ENCODE measurements around the gene CAMTA1.

Gene CAMTA1

DNA sequence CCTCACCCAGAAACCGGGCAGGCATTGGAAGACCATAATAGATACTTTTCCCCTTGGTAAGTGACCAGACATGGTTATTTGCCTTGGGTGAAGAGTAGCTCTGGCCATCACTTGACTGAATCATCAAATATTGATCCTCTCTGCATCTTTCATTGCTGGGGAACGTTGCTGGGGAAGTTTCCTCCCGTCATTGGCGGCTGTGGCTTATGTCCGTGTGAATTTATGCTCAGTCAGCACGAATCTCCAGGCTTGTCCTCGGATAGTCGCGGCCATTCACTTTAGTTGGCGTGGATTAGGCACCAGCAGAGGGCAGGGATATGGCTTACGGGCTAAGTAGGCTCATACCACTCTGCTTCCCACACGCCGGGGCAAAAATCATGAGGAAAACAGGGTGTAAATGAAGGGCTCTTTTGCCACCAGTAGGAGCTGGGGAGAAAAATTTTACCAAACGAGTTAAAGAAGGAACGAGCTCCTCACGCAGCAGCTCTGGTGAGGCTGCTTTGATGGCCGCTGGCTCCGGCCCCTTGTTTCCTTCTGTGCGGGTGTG lies 473.4 kb downstream of the CAMTA1 start:
- WGBS (ENCODE audit: extremely low coverage, insufficient coverage, insufficient read length), result no CpG with 5 or more reads among the region's 19 CpGs

DNA sequence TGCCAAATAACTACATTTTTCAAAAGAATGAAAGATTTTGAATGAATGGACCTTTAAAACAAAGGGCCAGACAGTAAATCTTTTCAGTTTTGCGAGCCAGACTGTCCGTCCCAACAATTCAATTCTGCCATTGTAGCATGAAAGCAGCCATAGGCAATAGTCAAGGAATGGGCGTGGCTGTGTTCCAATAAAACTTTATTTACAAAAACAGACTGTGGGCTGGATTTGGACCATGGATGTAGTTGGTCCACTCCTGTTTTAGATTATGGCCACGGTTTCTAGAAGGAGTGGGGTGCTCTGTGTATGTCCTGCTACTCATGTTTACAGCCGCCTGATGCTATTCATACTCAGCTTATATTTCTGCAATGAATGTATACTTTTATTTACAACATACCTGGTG lies 474.7 kb downstream of the CAMTA1 start:
- no peaks in the 10 kb centered on the region for H3K27me3 ChIP-seq (ENCODE audit: insufficient read depth, low read length)
- no peak overlapping the region for H4K91ac ChIP-seq (ENCODE audit: low read depth, low read length)
- no peak overlapping the region for H2BK5ac ChIP-seq (ENCODE audit: low read depth, low read length, poor library complexity)
- WGBS (ENCODE audit: extremely low coverage, insufficient coverage, insufficient read length), result no CpG with 5 or more reads among the region's 5 CpGs
- no peaks in the 10 kb centered on the region for H3K4me1 ChIP-seq (ENCODE audit: control insufficient read depth in 1 of 2, insufficient read depth in 2 of 2, low read length in 2 of 2)
- H2BK120ac ChIP-seq (ENCODE audit: insufficient read depth, low read length, poor library complexity), result no peak overlapping the region
- no peak overlapping the region for H3K23ac ChIP-seq (ENCODE audit: low read length)
- no peak overlapping the region for H3K4me3 ChIP-seq (ENCODE audit: low read depth, low read length)
- DNase-seq, result no peak
- H3K79me2 ChIP-seq (ENCODE audit: control insufficient read depth, insufficient read depth, low read length, poor library complexity), result no peaks in the 10 kb centered on the region
- no peak overlapping the region for H3K27ac ChIP-seq (ENCODE audit: low read depth, low read length)
- no peak overlapping the region for H3K9ac ChIP-seq (ENCODE audit: low read length)
- no peak overlapping the region for H4K8ac ChIP-seq (ENCODE audit: low read depth, low read length)
- no peak overlapping the region for H3K18ac ChIP-seq (ENCODE audit: low read length)
- no peak overlapping the region for H3K4ac ChIP-seq (ENCODE audit: low read depth, low read length)
- H3K79me1 ChIP-seq (ENCODE audit: low read length), result no peaks in the 10 kb centered on the region
- no peak overlapping the region for H3K14ac ChIP-seq (ENCODE audit: low read length)
- H3K36me3 ChIP-seq (ENCODE audit: control insufficient read depth in 1 of 2, insufficient read depth in 2 of 2, low read length in 2 of 2), result no peaks in the 10 kb centered on the region
- H4K12ac ChIP-seq (ENCODE audit: low read depth, low read length), result no peak overlapping the region
- H3K4me2 ChIP-seq (ENCODE audit: low read length), result no peak overlapping the region
- H2BK12ac ChIP-seq (ENCODE audit: low read length), result no peak overlapping the region
- no peak overlapping the region for H2AK5ac ChIP-seq (ENCODE audit: low read length)
- no peaks in the 10 kb centered on the region for H3K9me3 ChIP-seq (ENCODE audit: insufficient read depth, low read depth, low read length)
- H2AFZ ChIP-seq (ENCODE audit: insufficient read depth, low read length, poor library complexity), result no peak overlapping the region

More for the DNA sequence above, 473.4 kb downstream of the CAMTA1 start:
- no peaks in the 10 kb centered on the region for H3K79me1 ChIP-seq (ENCODE audit: low read length)
- no peak overlapping the region for H3K4me2 ChIP-seq (ENCODE audit: low read length)
- H2AFZ ChIP-seq (ENCODE audit: insufficient read depth, low read length, poor library complexity), result no peak overlapping the region
- H3K9ac ChIP-seq (ENCODE audit: low read length), result no peak overlapping the region
- H2BK12ac ChIP-seq (ENCODE audit: low read length), result no peak overlapping the region
- H2AK5ac ChIP-seq (ENCODE audit: low read length), result no peak overlapping the region
- no peak overlapping the region for H3K27ac ChIP-seq (ENCODE audit: low read depth, low read length)
- H3K36me3 ChIP-seq (ENCODE audit: control insufficient read depth in 1 of 2, insufficient read depth in 2 of 2, low read length in 2 of 2), result no peaks in the 10 kb centered on the region
- no peak overlapping the region for H4K8ac ChIP-seq (ENCODE audit: low read depth, low read length)
- no peak overlapping the region for H3K23ac ChIP-seq (ENCODE audit: low read length)
- DNase-seq, result no peak
- no peak overlapping the region for H3K4me3 ChIP-seq (ENCODE audit: low read depth, low read length)
- H3K9me3 ChIP-seq (ENCODE audit: insufficient read depth, low read depth, low read length), result no peaks in the 10 kb centered on the region
- no peak overlapping the region for H4K12ac ChIP-seq (ENCODE audit: low read depth, low read length)
- no peak overlapping the region for H2BK120ac ChIP-seq (ENCODE audit: insufficient read depth, low read length, poor library complexity)
- no peak overlapping the region for H3K18ac ChIP-seq (ENCODE audit: low read length)
- no peak overlapping the region for H3K14ac ChIP-seq (ENCODE audit: low read length)
- H4K91ac ChIP-seq (ENCODE audit: low read depth, low read length), result no peak overlapping the region
- no peak overlapping the region for H3K4ac ChIP-seq (ENCODE audit: low read depth, low read length)
- no peaks in the 10 kb centered on the region for H3K4me1 ChIP-seq (ENCODE audit: control insufficient read depth in 1 of 2, insufficient read depth in 2 of 2, low read length in 2 of 2)
- H3K27me3 ChIP-seq (ENCODE audit: insufficient read depth, low read length), result no peaks in the 10 kb centered on the region
- no peaks in the 10 kb centered on the region for H3K79me2 ChIP-seq (ENCODE audit: control insufficient read depth, insufficient read depth, low read length, poor library complexity)
- H2BK5ac ChIP-seq (ENCODE audit: low read depth, low read length, poor library complexity), result no peak overlapping the region

GRCh38 chr1:7261490-7261889 lies 476.2 kb downstream of the CAMTA1 start:
- no peaks in the 10 kb centered on the region for H3K36me3 ChIP-seq (ENCODE audit: control insufficient read depth in 1 of 2, insufficient read depth in 2 of 2, low read length in 2 of 2)
- no peak overlapping the region for H3K9ac ChIP-seq (ENCODE audit: low read length)
- no peak overlapping the region for H3K18ac ChIP-seq (ENCODE audit: low read length)
- no peak overlapping the region for H2BK5ac ChIP-seq (ENCODE audit: low read depth, low read length, poor library complexity)
- no peak overlapping the region for H4K91ac ChIP-seq (ENCODE audit: low read depth, low read length)
- no peak for DNase-seq
- WGBS (ENCODE audit: extremely low coverage, insufficient coverage, insufficient read length), result no CpG with 5 or more reads among the region's 8 CpGs
- H2BK12ac ChIP-seq (ENCODE audit: low read length), result no peak overlapping the region
- no peak overlapping the region for H2AFZ ChIP-seq (ENCODE audit: insufficient read depth, low read length, poor library complexity)
- H3K79me2 ChIP-seq (ENCODE audit: control insufficient read depth, insufficient read depth, low read length, poor library complexity), result no peaks in the 10 kb centered on the region
- no peak overlapping the region for H3K27ac ChIP-seq (ENCODE audit: low read depth, low read length)
- no peaks in the 10 kb centered on the region for H3K27me3 ChIP-seq (ENCODE audit: insufficient read depth, low read length)
- no peak overlapping the region for H4K8ac ChIP-seq (ENCODE audit: low read depth, low read length)
- no peaks in the 10 kb centered on the region for H3K9me3 ChIP-seq (ENCODE audit: insufficient read depth, low read depth, low read length)
- H2BK120ac ChIP-seq (ENCODE audit: insufficient read depth, low read length, poor library complexity), result no peak overlapping the region
- no peaks in the 10 kb centered on the region for H3K79me1 ChIP-seq (ENCODE audit: low read length)
- H4K12ac ChIP-seq (ENCODE audit: low read depth, low read length), result no peak overlapping the region
- H3K14ac ChIP-seq (ENCODE audit: low read length), result no peak overlapping the region
- no peak overlapping the region for H3K4me3 ChIP-seq (ENCODE audit: low read depth, low read length)
- H3K4me2 ChIP-seq (ENCODE audit: low read length), result no peak overlapping the region
- H2AK5ac ChIP-seq (ENCODE audit: low read length), result no peak overlapping the region
- H3K4me1 ChIP-seq (ENCODE audit: control insufficient read depth in 1 of 2, insufficient read depth in 2 of 2, low read length in 2 of 2), result no peaks in the 10 kb centered on the region
- H3K23ac ChIP-seq (ENCODE audit: low read length), result no peak overlapping the region
- H3K4ac ChIP-seq (ENCODE audit: low read depth, low read length), result no peak overlapping the region

- Histone ChIP-seq H3K9ac (ENCODE audit: low read length) (peak overlapping the region; percentile 48), H3K4me2 (ENCODE audit: low read length) (no peak overlapping the region), H3K4ac (ENCODE audit: low read depth, low read length) (no peak overlapping the region), H3K36me3 (ENCODE audit: control insufficient read depth in 1 of 2, insufficient read depth in 2 of 2, low read length in 2 of 2) (no peaks in the 10 kb centered on the region), H3K4me1 (ENCODE audit: control insufficient read depth in 1 of 2, insufficient read depth in 2 of 2, low read length in 2 of 2) (no peaks in the 10 kb centered on the region), H2AFZ (ENCODE audit: insufficient read depth, low read length, poor library complexity) (no peak overlapping the region), H3K23ac (ENCODE audit: low read length) (peak overlapping the region; percentile 52), H3K79me1 (ENCODE audit: low read length) (no peaks in the 10 kb centered on the region), H2AK5ac (ENCODE audit: low read length) (no peak overlapping the region), H2BK5ac (ENCODE audit: low read depth, low read length, poor library complexity) (no peak overlapping the region), H3K4me3 (ENCODE audit: low read depth, low read length) (no peak overlapping the region), H2BK12ac (ENCODE audit: low read length) (no peak overlapping the region), H3K27ac (ENCODE audit: low read depth, low read length) (no peak overlapping the region), H4K8ac (ENCODE audit: low read depth, low read length) (no peak overlapping the region), H3K18ac (ENCODE audit: low read length) (no peak overlapping the region), H3K27me3 (ENCODE audit: insufficient read depth, low read length) (no peaks in the 10 kb centered on the region), H3K9me3 (ENCODE audit: insufficient read depth, low read depth, low read length) (no peaks in the 10 kb centered on the region), H2BK120ac (ENCODE audit: insufficient read depth, low read length, poor library complexity) (no peak overlapping the region), H3K14ac (ENCODE audit: low read length) (no peak overlapping the region), H3K79me2 (ENCODE audit: control insufficient read depth, insufficient read depth, low read length, poor library complexity) (no peaks in the 10 kb centered on the region), H4K91ac (ENCODE audit: low read depth, low read length) (no peak overlapping the region), H4K12ac (ENCODE audit: low read depth, low read length) (no peak overlapping the region)
- no CpG with 5 or more reads among the region's 6 CpGs for WGBS (ENCODE audit: extremely low coverage, insufficient coverage, insufficient read length)
- no peak for DNase-seq
Measured at GRCh38 chr1:7262611-7263010, 477.4 kb downstream of the CAMTA1 start.
